ENCODE results near the gene PSMB7.

PSMB7 gene

DNA sequence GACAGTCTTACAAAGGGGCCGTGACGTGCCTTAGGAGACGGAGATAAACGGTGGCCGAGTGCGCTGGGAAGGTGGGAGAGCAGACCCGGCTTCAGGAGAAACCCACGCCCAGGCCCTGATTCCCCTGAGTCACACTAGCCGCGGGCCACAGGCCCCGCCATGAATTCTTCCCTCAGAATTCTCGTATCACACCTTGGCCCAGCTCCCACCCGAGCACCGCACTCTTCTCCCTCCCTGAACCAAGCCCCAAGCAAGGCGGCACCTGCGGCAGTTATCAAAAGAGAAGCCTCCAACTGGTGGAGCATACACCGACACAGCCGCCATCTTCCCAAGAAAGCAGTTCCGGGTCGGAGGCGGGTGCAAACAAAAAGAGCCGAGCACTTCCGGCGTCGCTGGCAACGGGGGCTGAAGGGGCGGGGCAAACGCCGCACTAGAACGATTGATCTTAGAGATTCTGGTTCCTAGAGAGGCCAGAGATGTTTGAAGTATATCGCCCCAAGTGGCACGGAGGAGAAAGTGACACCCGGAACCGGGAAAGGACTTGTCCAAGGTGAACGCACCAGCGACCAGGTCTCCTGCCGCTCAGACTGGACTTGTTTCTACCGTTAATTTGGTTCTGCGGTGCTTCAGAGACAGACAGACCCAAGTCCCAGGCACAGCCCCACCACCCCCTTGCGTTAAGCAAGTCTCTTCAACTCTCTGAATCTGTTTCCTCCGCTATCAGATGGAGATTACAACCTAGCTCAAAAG lies at the start of gene PSMB7:
TSS of gene PSMB7 (minus strand) at position 341 of the 750 bp plus-strand sequence. CDS start at position 324, 17 bp downstream.
- peak; percentile 90 for DNase-seq (ENCODE audit: low read depth, low spot score)

DNA sequence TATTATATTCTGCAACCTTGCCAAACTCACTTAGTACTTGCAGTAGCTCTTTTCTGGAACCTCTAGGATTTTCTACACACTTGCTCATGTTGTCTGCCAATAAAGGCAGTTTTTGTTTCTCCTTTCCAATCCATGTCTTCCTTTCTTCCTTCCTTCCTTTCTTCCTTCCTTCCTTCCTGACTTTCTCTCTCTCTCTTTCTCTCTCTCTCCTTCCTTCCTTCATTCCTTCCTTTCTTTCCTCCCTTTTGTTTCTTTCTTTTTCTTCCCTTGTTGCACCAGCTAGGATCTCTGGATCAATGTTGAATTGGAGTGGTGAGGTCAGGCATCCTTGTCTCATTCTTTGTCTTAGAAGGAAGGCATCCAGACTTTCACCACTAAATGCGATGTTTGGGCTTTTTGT lies 47.5 kb upstream of the PSMB7 start:
- DNase-seq (ENCODE audit: low read depth, low spot score), result no peak

DNA sequence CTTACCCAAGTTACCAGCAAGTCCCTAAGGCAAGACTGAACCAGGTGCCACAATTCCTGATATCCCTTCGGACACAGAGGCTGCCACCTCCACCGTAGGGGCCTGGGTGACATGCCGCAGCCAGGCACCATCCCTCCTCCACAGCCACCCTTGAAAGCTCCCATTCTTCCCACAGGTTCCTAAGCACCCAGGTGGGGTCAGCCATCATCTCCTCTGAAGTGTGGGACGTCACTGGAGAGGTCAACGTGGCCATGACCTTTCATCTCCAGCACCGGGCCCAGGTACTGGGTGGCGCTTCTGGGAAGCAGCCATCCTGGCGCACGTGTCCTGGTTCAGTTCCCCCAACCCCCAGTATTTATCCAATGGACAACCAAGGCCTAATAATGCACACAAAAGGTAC lies 43.2 kb upstream of the PSMB7 start:
- DNase-seq (ENCODE audit: low read depth, low spot score), result no peak

DNA sequence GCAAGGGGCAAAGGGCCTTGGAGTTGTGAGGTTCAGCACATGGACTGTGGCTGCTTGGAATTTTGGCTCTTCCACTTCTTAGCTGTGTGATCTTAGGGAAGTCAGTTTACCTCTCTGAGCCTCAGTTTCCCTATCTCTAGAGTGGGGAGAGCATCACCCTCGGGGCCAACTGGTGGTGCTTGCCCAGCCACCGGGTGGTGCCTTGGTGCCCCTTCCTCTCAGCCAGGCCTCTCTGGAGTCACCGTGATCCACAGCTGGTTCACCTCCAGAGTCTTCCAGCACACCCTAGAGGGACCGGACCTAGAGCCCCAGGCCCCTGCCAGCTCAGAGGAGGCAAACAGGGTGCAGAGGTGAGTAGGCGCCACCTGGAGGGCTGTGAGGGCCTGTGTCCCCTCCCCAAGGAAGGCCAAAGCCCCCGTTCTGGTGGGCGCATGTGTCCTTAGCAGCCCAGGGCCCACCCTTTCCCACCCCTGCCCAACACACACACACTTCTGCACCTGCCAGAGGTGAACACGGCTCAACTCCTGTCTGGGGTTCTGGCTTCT lies 42.7 kb upstream of the PSMB7 start:
- DNase-seq (ENCODE audit: low read depth, low spot score), result no peak

DNA sequence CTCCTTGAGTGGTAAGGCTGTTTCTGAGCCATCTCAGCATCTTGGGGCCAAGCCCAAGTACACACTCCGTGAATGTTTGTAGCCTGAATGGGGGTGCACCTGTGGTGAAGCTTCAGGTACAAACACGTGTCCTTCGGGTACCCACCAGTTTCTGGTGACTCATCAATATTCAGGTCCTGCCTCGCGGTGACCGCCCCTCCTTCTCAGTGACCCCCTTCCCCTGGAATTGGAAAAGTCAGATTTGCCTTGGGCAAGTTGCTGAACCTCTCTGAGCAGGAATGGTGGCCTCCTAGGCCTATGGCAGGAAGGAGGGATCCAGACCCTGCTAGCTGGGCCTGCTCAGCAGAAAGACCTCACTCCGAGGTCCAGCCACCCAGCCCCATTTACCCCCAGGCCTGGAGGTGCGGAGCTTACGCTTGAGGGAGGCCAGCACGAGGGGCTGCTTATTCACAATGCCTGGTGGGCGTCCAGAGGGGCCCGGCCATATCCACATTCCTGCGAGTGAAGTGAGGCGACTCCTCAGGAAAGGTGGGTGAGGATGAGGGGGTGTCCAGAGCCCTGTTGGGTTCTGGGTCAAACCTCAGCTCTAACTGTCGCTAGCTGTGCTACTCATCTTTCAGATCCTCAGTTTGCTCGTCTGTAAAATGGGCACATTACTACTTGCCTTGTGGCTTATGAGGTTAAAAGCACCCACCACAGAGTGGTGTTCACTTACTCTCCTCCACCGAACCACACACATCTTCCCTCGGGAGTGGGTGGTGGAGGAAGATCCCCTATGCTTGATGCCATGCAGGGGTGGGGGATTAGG lies 42.0 kb upstream of the PSMB7 start:
- no peak for DNase-seq (ENCODE audit: low read depth, low spot score)

DNA sequence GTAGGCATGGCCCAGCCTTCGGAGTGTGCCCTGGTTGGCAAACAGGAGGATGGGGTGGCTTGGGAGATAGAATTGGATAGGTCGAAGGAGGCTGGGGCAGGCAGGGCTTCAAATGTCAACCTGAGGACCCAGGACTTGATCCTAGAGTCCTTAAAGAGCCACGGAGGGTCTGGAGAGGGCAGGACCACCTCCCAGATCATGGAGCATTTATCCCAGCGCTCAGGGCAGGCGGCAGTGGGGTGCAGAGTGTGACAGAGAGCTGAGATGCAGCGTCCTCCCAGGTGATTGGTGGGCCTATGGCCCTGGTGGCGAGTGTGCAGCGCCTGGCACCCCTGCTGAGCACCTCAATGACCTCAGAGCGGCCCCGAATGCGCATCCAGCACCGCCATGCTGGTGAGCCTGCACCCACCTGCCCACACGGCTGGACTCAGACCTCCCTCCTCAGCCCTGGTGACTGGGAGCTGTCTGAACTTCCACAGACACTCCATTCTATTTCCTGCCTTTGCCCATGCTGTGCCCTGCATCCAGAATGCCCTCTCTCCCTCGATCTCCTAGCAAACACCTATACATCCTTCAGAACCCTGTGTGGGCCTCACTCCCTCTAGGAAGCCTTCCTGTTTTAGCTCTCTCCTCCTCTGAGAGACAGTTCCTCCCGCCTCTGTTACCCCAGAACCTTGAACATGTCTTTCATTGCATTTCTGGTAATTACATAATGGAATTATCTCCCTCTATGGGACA lies 41.3 kb upstream of the PSMB7 start:
- DNase-seq (ENCODE audit: low read depth, low spot score), result no peak

DNA sequence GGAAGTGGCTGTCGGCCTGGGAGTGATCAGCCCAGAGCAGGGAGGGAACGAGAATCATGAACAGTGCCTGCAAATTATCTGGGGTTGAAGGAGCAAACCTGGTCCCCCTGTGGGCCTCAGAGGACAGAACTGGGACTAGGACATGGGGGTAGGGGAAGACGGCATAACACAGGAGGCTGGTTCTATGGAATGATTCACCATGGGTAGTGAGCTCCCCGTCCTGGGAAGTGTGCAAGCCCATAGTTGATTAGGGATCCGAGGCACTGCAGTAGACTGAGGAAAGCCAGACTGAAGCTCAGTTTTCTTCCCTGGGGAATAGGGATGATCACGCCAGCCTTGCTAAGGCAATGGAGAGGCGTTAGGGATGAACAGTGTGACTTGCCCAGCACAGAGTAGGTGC lies 40.6 kb upstream of the PSMB7 start:
- DNase-seq (ENCODE audit: low read depth, low spot score), result no peak

DNA sequence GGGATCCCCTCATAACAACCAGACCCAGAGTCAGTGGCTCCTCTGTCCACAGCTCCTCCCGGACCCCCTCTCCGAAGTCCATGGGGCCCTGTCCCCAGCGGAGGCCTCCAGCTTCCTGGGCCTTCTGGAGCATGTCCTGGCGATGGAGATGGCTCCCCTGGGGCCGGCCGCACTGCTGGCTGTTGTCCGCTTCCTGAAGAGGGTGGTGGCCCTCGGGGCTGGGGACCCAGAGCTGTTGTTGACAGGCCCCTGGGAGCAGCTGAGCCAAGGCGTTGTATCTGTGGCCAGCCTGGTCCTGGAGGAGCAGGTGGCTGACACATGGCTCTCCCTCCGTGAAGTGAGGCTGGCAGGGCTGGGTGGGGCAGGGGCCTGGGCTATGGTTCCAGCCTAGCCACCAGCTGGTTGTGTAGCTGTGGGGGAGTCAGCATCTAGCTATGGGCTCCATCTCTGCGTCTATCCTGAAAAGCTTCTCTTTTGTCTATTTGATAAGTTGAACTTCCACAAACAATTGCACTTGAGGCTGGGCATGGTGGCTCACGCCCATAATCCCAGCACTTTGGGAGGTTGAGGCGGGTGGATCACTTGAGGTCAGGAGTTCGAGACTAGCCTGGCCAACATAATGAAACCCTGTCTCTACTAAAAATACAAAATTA lies 39.7 kb upstream of the PSMB7 start:
- DNase-seq (ENCODE audit: low read depth, low spot score), result no peak

DNA sequence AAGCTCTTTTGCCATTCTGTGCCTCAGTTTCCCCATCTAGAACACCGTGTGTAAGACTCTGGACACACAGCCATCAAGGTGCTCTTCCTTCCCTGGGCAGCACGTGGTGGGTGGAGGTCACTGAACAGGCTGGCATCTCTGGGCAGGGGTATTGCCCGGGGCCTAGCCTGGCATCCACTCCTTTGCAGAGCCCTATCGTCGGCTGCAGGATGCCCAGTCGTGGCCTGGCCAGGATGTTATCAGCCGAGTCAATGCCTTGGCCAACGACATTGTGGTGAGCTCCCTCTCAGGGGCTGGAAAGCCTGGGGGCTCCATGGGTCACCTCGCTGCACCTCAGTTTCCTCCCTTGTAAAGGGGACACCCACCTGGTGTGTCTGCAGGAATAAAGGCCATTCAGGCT lies 39.1 kb upstream of the PSMB7 start:
- DNase-seq (ENCODE audit: low read depth, low spot score), result no peak

DNA sequence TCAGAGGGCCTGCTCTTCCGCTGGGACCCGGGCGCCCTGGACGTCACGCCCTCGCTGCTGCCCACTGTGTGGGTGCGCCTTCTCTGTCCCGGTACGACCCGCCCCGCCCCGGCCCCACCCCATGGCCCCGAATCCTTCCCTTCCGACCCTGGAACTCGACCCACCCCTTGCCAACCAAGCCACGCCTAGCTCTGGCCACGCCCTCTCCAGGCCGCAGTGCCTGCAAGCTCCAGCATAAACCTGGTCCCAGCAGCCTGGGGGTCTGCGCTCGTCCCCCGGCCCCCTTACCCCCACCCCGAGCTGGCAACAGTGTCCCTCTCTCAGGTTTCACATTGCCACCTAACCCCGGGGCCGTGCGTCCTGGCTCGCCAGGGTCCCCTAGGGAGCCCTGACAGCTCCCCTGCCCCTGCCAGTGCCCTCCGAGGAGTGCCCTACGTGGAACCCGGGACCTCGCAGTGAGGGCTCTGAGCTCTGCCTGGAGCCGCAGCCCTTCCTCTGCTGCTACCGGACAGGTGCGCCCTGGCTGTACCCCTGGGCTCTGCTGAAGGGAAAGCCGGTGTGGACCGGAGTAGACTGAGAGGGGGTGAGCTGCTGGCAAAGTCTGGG lies 38.4 kb upstream of the PSMB7 start:
- DNase-seq (ENCODE audit: low read depth, low spot score), result no peak

DNA sequence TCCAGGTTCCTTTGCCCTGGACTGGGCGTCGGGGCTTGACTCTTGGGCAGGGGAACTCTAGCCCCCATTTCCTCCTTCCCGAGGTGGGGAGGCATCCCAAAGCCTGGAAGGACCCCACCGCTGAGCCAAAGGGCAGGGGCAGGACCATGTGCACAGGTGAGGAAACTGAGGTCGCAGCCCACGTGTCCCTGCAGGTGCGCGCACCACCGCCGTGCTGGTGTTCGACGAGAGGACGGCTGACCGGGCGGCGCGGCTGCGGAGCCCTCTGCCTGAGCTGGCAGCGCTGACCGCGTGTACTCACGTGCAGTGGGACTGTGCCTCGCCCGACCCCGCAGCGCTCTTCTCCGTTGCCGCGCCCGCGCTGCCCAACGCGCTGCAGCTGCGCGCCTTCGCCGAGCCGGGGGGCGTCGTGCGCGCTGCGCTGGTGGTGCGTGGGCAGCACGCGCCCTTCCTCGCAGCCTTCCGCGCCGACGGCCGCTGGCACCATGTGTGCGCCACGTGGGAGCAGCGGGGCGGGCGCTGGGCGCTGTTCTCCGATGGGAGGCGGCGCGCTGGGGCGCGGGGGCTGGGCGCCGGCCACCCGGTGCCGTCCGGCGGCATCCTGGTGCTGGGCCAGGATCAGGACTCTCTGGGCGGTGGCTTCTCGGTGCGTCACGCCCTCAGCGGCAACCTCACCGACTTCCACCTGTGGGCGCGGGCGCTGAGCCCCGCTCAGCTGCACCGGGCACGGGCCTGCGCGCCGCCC lies 37.8 kb upstream of the PSMB7 start:
- no peak for DNase-seq (ENCODE audit: low read depth, low spot score)

DNA sequence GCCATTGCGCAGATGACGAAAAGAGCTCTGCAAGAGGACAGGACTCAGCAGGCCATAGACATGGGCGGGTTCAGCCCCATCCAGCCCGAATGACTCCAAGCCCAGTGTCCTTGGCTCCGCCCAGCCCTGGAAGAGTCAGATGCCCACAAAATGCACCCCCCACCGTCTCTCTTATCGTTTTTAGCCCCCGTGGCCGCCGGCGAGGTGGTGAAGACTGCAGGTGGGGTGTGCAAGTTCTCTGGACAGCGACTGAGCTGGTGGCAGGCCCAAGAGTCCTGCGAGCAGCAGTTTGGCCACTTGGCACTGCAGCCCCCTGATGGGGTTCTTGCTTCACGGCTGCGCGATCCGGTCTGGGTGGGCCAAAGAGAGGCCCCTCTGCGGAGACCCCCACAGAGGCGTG lies 37.1 kb upstream of the PSMB7 start:
- no peak for DNase-seq (ENCODE audit: low read depth, low spot score)

DNA sequence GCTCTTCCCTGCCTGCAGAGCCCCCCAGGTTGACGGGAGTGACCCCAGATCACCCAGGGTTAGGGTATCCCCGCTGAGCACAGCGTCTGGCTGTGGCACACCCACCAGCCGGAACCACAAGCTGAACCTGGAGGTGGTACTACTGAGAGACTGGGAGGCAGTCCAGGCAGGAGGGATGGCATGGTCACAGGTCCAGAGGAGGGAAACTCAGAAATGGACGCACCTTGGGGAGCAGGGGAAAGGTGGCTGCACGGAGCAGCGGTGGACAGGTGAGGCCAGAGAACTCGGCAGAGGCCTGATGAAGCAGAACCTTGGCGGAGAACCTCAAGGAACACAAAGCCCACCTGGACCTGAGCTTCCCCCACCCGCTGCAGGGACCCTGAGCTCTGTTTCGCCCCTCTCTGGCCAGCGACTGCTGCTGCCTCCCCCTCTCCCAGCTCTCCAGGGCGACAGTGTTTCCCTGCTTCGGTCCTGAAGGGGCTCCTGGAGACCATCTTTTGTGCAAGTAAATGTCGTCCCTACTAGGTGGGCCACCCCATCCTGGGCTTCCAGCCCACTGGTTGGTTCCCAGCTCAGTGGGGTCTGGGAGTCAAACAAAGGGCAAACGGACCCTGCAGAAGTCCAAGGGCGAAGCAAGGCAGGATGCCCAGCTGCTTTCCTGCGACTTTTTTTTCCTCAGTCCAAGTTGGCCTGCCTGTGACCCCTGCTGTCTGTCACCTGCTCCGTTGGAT lies 35.9 kb upstream of the PSMB7 start:
- DNase-seq (ENCODE audit: low read depth, low spot score), result no peak

DNA sequence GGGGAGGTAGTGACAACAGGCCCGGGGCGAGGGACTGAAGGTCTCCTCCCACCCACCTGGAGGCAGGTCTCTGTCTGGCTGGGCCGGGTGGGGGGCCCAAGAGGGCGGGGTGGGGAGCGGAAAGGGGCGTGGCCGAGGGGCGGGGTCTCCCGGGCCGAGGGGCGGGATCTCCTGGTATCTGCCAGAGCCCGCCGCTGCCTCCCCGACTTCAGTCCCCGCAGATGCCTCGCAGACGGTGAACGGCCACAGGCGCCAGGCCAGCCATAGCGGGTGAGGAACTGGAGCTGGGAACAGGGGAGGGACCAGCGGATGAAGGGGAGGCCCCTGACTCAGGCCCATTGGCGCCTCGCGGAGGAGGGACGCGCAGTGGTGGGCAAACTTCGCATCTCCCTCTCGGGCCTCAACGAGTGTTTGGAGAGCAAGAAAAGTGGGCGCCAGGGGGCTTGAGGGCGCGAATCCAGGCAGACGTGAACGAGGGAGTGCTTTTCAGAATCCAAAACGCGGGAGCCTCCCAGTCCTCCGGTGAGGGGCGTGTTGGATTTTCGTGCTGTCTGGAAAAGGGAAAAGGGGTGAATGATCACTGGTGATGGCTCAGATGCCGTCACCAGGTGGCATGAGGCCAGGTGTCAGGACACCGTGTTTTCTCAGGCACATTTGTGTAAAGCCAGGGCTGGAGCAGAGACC lies 35.1 kb upstream of the PSMB7 start, which contains the start of gene ADGRD2:
TSS of gene ADGRD2 (plus strand) at position 211 of the 684 bp plus-strand sequence. CDS start 1,216 bp downstream, outside the sequence.
- no peak for DNase-seq (ENCODE audit: low read depth, low spot score)

DNA sequence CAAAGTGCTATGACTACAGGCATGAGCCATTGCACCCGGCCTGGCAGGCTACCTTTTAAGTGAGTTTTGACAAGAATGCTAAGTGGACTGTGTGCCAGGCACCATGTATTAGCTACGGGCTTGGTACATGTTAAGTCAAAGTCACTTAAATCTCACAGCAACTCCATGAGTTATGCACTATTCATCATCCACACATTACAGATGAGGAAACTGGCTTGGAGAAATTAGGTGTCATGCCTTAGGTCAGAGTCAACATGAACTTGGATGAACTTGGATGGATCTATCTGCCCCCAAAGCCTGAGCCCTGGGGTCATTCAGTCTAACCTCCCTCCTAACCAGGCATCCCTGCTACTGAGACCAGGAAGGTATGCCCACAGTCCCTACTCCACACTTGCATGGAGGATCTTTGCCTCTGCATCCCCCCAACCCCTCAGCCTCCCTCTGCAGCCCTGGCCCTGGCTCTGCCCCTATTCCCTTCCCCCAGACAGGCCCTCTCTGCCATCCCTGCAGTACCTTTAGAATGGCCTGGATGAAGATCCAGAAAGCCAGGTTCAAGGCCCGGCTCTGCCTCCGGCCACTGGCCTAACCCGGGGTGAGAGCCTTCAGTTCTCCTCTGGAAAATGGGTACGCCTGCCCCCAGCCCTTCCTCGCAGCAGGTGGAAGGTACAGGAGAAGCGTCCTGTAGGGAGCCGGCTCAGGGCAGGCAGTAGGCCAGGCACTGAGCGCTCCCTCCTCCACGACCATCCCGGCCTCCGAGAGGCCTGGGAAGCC lies 34.3 kb upstream of the PSMB7 start:
- no peak for DNase-seq (ENCODE audit: low read depth, low spot score)

DNA sequence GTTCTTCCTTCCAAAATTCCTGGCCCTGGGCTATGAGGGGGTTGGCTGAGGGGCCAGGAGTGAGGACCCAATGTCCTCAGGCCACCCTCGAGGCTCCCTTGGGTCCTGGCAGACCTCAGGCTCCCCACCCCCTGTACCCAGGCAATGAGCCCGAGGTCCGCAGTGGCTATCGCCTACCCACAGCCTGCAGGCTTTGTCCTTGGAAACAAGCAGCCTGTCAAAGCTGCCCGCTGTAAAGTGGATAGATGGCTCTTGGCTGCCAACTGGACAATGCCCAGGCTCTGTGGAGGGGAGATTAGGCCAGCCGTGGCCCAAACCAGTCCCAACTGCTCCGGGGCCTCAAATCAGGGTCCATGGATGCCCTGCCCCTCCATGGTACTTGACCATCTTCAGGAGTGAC lies 32.8 kb upstream of the PSMB7 start:
- DNase-seq (ENCODE audit: low read depth, low spot score), result no peak

DNA sequence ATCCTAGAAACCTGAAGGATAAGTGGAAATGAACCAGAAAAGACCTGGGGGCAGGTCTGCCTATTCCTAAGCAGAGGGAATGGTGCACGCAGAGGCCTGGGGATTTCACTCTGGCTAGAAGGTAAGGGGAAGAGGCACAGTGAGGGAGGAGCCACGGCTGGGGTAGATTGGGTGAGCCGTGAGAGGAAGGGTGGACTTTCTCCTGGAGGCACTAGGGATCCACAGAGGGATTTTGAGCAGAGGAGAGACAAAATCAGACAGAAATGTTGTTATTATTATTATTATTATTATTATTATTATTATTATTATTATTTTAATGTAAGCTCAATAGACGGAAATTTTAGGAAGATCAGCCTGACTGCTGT lies 32.0 kb upstream of the PSMB7 start:
- no peak for DNase-seq (ENCODE audit: low read depth, low spot score)

DNA sequence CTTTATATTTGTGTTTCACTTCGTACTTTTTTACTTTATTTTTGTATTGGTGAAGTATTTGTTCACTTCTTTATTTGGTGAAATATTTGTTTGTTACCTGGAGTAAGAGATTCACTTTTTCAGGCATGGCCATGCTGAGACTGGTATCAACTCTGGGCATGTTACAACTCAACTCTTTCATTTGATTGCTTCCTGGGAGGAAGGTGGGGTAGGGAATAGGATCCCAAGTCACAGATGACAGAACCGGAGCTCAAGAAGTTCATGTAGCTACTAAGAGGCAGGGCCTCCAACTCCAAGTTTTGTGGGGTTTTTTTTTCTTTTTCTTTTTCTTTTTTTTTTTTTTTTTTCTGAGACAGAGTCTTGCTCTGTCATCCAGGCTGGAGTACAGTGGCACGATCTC lies 28.9 kb upstream of the PSMB7 start:
- no peak for DNase-seq (ENCODE audit: low read depth, low spot score)

Measured in smooth muscle cell of the brain vasculature (primary cell).